GDM1 (cell line): ENCODE results near the gene CLEC16A.

Experiments used
- DNase-seq: peaks from one replicate; lab custom pipeline; 2025; lab: John Stamatoyannopoulos, UW

CLEC16A gene

GRCh38 chr16:11017499-11017898 is 73.1 kb downstream of the CLEC16A start:
- DNase-seq, result no peak

- DNase-seq, result no peak
These were observed 76.0 kb downstream of the CLEC16A start for GRCh38 chr16:11020388-11020787.

- no peak for DNase-seq
These were observed 76.6 kb downstream of the CLEC16A start for GRCh38 chr16:11020792-11021551.

- DNase-seq, result no peak
These were observed 77.6 kb downstream of the CLEC16A start for GRCh38 chr16:11022002-11022401.

GRCh38 chr16:11023262-11024039 is 79.1 kb downstream of the CLEC16A start:
- no peak for DNase-seq

GRCh38 chr16:11024333-11025053 is 80.1 kb downstream of the CLEC16A start:
- DNase-seq, result no peak

- DNase-seq, result no peak
These were observed 80.8 kb downstream of the CLEC16A start for GRCh38 chr16:11025120-11025531.

GRCh38 chr16:11029948-11030347 is 85.6 kb downstream of the CLEC16A start:
- DNase-seq, result no peak

GRCh38 chr16:11030990-11031510 is 86.7 kb downstream of the CLEC16A start:
- DNase-seq, result no peak

GRCh38 chr16:11032000-11032921 is 87.9 kb downstream of the CLEC16A start:
- DNase-seq, result no peak

GRCh38 chr16:11032922-11033291 is 88.5 kb downstream of the CLEC16A start:
- no peak for DNase-seq

GRCh38 chr16:11033629-11034420 is 89.5 kb downstream of the CLEC16A start:
- DNase-seq, result no peak

GRCh38 chr16:11034481-11034931 is 90.1 kb downstream of the CLEC16A start:
- no peak for DNase-seq

- no peak for DNase-seq
These were observed 90.7 kb downstream of the CLEC16A start for GRCh38 chr16:11035096-11035495.

GRCh38 chr16:11036040-11036439 is 91.7 kb downstream of the CLEC16A start:
- no peak for DNase-seq

GRCh38 chr16:11036868-11037410 is 92.6 kb downstream of the CLEC16A start:
- no peak for DNase-seq

GRCh38 chr16:11038305-11038704 is 93.9 kb downstream of the CLEC16A start:
- DNase-seq, result no peak

- no peak for DNase-seq
These were observed 94.4 kb downstream of the CLEC16A start for GRCh38 chr16:11038777-11039176.

GRCh38 chr16:11039726-11040125 is 95.4 kb downstream of the CLEC16A start:
- no peak for DNase-seq

- no peak for DNase-seq
These were observed 97.8 kb downstream of the CLEC16A start for GRCh38 chr16:11042191-11042590.
